HepG2 (cell line): ENCODE data around the gene JMJD4. TPM values are rescaled to one million over a fixed set of nuclear protein-coding genes. Genes with fewer than 3 reads are reported as not detected.

ENCODE experiments used
- ATAC-seq: fragments of 200-7000 bp; cut with Tn5 transposase; 3 replicates; pipeline ENCODE4 v1.9.1; 2020; ENCODE audit warnings: mild to moderate bottlenecking, moderate library complexity
- BruUV-seq: library from RNA; stranded (reverse); fragments of 400-500 nt; replicated peaks from 2 replicates; lab custom pipeline; 2021; lab: Mats Ljungman, UMichigan
- CTCF ChIA-PET: fragments of 300-600 bp; formaldehyde crosslinking; extraction: SDS; loops from one replicate; lab custom pipeline; 2021; ENCODE audit warnings: low total read pairs, inconsistent platforms, low intra/inter-chr PET ratio; lab: Yijun Ruan, JAX
- POLR2A ChIA-PET: fragments of 350-600 bp; sonication (Branson Sonifier 250); formaldehyde crosslinking; loops from one replicate; lab custom pipeline; 2020; ENCODE audit warnings: antibody characterized with exemption, inconsistent platforms; lab: Yijun Ruan, JAX
- DNase-seq: peaks from one replicate; pipeline ENCODE4 v3.0.0-alpha.2; 2015; ENCODE audit warnings: low spot score
- FAIRE-seq: peaks from 3 replicates; lab custom pipeline; 2011; peaks lifted over from hg19 to GRCh38; lab: Jason Lieb, UNC
- H2AFZ ChIP-seq: one replicate; pipeline ENCODE4 v1.6.1; 2011; ENCODE audit warnings: low read length, inconsistent platforms
- H3K27ac ChIP-seq: fragments of 300-600 bp; 3 replicates; pipeline ENCODE4 v1.8.0; 2011; ENCODE audit warnings: mixed run types, mild to moderate bottlenecking, mixed read lengths, low read length, inconsistent platforms; ENCODE audit not compliant: insufficient read depth; ENCODE audit errors: extremely low read length
- H3K27me3 ChIP-seq, 2 experiments: fragments of 200-600 bp in 1 of 2; 2 replicates in 1 of 2; 3 replicates in 1 of 2; pipeline versions ENCODE4 v1.6.0 to v1.8.0; 2011; ENCODE audit warnings: low read length in 2 of 2, mild to moderate bottlenecking in 2 of 2, moderate library complexity in 2 of 2, inconsistent platforms in 1 of 2; ENCODE audit not compliant: insufficient read depth in 2 of 2, control insufficient read depth in 1 of 2
- H3K36me3 ChIP-seq, 2 experiments: fragments of 200-600 bp in 1 of 2; replicated peaks in 1 of 2; 2 replicates in 1 of 2; 3 replicates in 1 of 2; pipeline versions ENCODE4 v1.5.1 to v1.8.0; 2011; ENCODE audit warnings: low read length in 2 of 2, inconsistent platforms in 1 of 2; ENCODE audit not compliant: insufficient read depth in 2 of 2, control insufficient read depth in 1 of 2
- H3K4me1 ChIP-seq: 2 replicates; pipeline ENCODE4 v1.5.1; 2012; ENCODE audit warnings: low read length, inconsistent platforms; ENCODE audit not compliant: insufficient read depth
- H3K4me2 ChIP-seq: 2 replicates; pipeline ENCODE4 v1.6.0; 2011; ENCODE audit warnings: low read depth, low read length, inconsistent platforms
- H3K4me3 ChIP-seq, 3 experiments: fragments of 200-600 bp in 1 of 3; sonication (generic), shearing (Covaris generic) in 1 of 3; replicated peaks in 1 of 3; 2 replicates each; pipeline ENCODE4 v1.5.1; 2011 to 2016; ENCODE audit warnings: low read length in 3 of 3, inconsistent platforms in 2 of 3, low read depth in 2 of 3, mild to moderate bottlenecking in 2 of 3, control low read depth in 1 of 3, mixed read lengths in 1 of 3; ENCODE audit not compliant: insufficient read depth in 1 of 3
- H3K79me2 ChIP-seq: one replicate; pipeline ENCODE4 v1.6.1; 2011; ENCODE audit warnings: low read length, inconsistent platforms; ENCODE audit not compliant: insufficient read depth
- H3K9ac ChIP-seq: 2 replicates; pipeline ENCODE4 v1.6.0; 2011; ENCODE audit warnings: mild to moderate bottlenecking, low read depth, low read length, inconsistent platforms; ENCODE audit not compliant: insufficient read depth
- H3K9me3 ChIP-seq: 2 replicates; pipeline ENCODE4 v1.5.1; 2012; ENCODE audit warnings: mild to moderate bottlenecking, low read length
- H4K20me1 ChIP-seq: 2 replicates; pipeline ENCODE4 v1.6.0; 2011; ENCODE audit warnings: inconsistent platforms, mild to moderate bottlenecking, low read length, moderate library complexity; ENCODE audit not compliant: insufficient read depth
- ADNP ChIP-seq: sonication (generic); formaldehyde crosslinking; IDR thresholded peaks from 2 replicates; pipeline ENCODE4 v1.4.0; 2020; ENCODE audit warnings: missing genetic modification reagents
- CCAR2 ChIP-seq: fragments of 200-400 bp; formaldehyde crosslinking; optimal IDR thresholded peaks from 2 replicates; pipeline ENCODE3; 2018; ENCODE audit warnings: low read depth, mild to moderate bottlenecking, low read length, moderate library complexity
- KDM6A ChIP-seq: IDR thresholded peaks from 2 replicates; pipeline ENCODE4 v1.6.1; 2016; ENCODE audit warnings: low read depth
- NR3C1 ChIP-seq: sonication (generic); formaldehyde crosslinking; IDR thresholded peaks from 2 replicates; pipeline ENCODE4 v1.4.0; 2020; ENCODE audit warnings: missing genetic modification reagents
- SPEN ChIP-seq: sonication (generic); formaldehyde crosslinking; IDR thresholded peaks from 2 replicates; pipeline ENCODE4 v1.5.1; 2020; ENCODE audit warnings: low read depth, mild to moderate bottlenecking, missing genetic modification reagents
- ZNF382 ChIP-seq: sonication (generic); formaldehyde crosslinking; IDR thresholded peaks from 2 replicates; pipeline ENCODE4 v1.5.0; 2020; ENCODE audit warnings: missing genetic modification reagents, mild to moderate bottlenecking, borderline replicate concordance
- ZNF644 ChIP-seq: IDR thresholded peaks from 2 replicates; pipeline ENCODE4 v1.6.1; 2016; ENCODE audit warnings: low read depth
- WGBS: methylation state at CpG from one replicate; pipeline ENCODE4 v1.1.6; 2017; ENCODE audit warnings: low lambda C conversion rate; 5-methylcytosine and 5-hydroxymethylcytosine counted together
- in situ Hi-C: cut with HindIII; loops from 2 replicates; pipeline ENCODE4 v1.10.0; 2017; ENCODE audit warnings: low pct_unique_long_range_greater_than_20kb; ENCODE audit not compliant: extremely low pct_ligation_motif_present
- intact Hi-C: fragments of 100-400 bp; cut with micrococcal nuclease; formaldehyde crosslinking; loops from one replicate; pipeline ENCODE4 v1.10.0; 2022; ENCODE audit not compliant: unreplicated experiment
- polyA plus RNA-seq, 8 experiments: library from polyadenylated mRNA; depleted of rRNA in 3 of 8; stranded (reverse) in 7 of 8; unstranded in 1 of 8; fragments of >200 nt; fragmentation: Illumina TruSeq in 4 of 8; extraction: Trizol in 4 of 8; gene quantifications; 2 replicates each; pipeline versions ENCODE4 v1.2.1 to v1.2.3, GENCODE V29; 2011 to 2016; ENCODE audit warnings: low read depth in 4 of 8, missing spikeins in 1 of 8, mixed read lengths in 1 of 8; ENCODE audit not compliant: insufficient read depth in 1 of 8
- total RNA-seq, 5 experiments: library from RNA; depleted of rRNA; stranded (reverse); fragments of >200 nt; fragmentation: Illumina TruSeq; extraction: Trizol; gene quantifications; 2 replicates each; pipeline ENCODE4 v1.2.3, GENCODE V29; 2016; ENCODE audit warnings: low read depth in 1 of 5
- TF ChIP-seq, protein P1 (sequence below): fragments of 450-650 bp; IDR thresholded peaks from 2 replicates; pipeline ENCODE4 v1.6.1; 2016
- TF ChIP-seq, protein P2 (sequence below): sonication (generic); formaldehyde crosslinking; IDR thresholded peaks from 2 replicates; pipeline ENCODE4 v1.8.0; 2022; ENCODE audit warnings: missing genetic modification reagents, mild to moderate bottlenecking, inconsistent platforms, borderline replicate concordance
- TF ChIP-seq, protein P3 (sequence below): sonication (generic); formaldehyde crosslinking; IDR thresholded peaks from 2 replicates; pipeline ENCODE4 v1.5.1; 2020; ENCODE audit warnings: missing genetic modification reagents, mild to moderate bottlenecking, borderline replicate concordance
- TF ChIP-seq, protein P4 (sequence below): sonication (generic); formaldehyde crosslinking; IDR thresholded peaks from 2 replicates; pipeline ENCODE4 v1.4.0; 2020; ENCODE audit warnings: missing genetic modification reagents
- TF ChIP-seq, protein P5 (sequence below): sonication (generic); formaldehyde crosslinking; IDR thresholded peaks from 2 replicates; pipeline ENCODE4 v1.8.0; 2022; ENCODE audit warnings: missing genetic modification reagents, low read depth, mild to moderate bottlenecking, borderline replicate concordance

JMJD4 gene
- total and polyA plus RNA-seq, 2 of the 13 experiments (the other 11 are each of a cell fraction or from before 2014, with no cell fraction given), result 10.2 to 29.0 TPM

DNA sequence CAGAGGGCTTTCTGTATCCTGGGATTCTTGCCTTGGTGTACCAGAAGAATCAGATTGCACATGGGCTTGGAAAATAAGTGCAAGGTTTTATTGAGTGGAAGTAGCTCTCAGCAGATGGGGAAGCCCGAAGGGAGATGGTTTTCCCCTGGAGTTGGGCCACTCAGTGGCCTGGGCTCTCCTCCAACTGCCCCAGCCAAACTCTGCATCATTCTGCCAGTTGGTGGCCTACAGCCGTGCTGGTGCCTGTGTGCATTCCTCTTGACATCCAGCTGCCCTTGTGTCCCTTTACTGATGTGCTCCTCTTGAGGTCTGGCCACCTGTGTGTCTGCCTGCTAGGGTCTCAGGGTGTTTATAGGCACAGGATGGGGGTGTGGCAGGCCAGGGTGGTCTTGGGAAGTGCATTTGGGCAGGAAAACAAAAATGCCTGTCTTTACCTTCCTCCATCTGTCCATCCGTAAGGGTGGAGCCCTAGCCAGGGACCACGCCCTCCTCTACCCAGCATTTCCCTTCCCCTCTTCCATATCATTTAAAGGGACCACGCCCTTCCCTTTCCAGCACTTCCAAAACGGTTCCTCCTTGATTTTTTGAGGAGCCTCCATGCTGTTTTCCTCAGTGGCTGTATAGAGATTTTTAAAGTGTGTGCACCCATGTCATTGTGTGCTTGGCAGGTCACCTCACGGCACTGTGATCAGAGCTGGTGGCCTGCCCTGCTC is 19.1 kb upstream of the JMJD4 start:
- FAIRE-seq (no peak), DNase-seq (no peak), ATAC-seq (no peak)
- Histone ChIP-seq H3K9me3 (no peaks in the 10 kb centered on the region), H3K9ac (no peak overlapping the region), H3K79me2 (no peaks in the 10 kb centered on the region), H3K27ac (no peak overlapping the region), H3K27me3 (no peaks in the 10 kb centered on the region), H2AFZ (no peak overlapping the region), H3K4me1 (no peaks in the 10 kb centered on the region), H3K4me3 (no peak overlapping the region), H3K4me2 (no peak overlapping the region), H4K20me1 (no peaks in the 10 kb centered on the region), H3K36me3 (peaks cover 18 to 55% of the 10 kb centered on the region in 2 experiments; a peak in 4 of 5 replicates)
- intact Hi-C loops (no loop called here), in situ Hi-C loops (no loop called here)
- ChIA-PET CTCF (no interaction called here), POLR2A (no interaction called here)
- WGBS, result 90% methylated on average over 7 of the region's 7 CpGs
- BruUV-seq, result no TSS peak
- TF ChIP-seq CCAR2 (no peak), ZNF644 (CRISPR knock-in tag) (no peak), NR3C1 (CRISPR knock-in tag) (no peak), ZNF382 (CRISPR knock-in tag) (no peak), ADNP (CRISPR knock-in tag) (no peak), SPEN (CRISPR knock-in tag) (no peak), KDM6A (CRISPR knock-in tag) (no peak)
- TF ChIP-seq, protein P1, sequence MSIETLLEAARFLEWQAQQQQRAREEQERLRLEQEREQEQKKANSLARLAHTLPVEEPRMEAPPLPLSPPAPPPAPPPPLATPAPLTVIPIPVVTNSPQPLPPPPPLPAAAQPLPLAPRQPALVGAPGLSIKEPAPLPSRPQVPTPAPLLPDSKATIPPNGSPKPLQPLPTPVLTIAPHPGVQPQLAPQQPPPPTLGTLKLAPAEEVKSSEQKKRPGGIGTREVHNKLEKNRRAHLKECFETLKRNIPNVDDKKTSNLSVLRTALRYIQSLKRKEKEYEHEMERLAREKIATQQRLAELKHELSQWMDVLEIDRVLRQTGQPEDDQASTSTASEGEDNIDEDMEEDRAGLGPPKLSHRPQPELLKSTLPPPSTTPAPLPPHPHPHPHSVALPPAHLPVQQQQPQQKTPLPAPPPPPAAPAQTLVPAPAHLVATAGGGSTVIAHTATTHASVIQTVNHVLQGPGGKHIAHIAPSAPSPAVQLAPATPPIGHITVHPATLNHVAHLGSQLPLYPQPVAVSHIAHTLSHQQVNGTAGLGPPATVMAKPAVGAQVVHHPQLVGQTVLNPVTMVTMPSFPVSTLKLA, result no peak
- TF ChIP-seq, protein P2, sequence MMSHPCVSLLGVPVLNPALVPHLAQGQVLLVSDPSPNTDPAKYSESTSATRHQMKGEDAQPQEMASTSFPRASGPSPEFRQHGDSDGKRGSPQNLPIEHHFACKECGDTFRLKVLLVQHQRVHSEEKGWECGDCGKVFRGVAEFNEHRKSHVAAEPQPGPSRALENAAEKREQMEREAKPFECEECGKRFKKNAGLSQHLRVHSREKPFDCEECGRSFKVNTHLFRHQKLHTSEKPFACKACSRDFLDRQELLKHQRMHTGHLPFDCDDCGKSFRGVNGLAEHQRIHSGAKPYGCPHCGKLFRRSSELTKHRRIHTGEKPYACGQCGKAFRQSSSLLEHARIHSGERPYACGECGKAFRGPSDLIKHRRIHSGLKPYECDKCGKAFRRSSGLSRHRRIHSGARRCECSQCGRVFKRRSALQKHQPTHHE (CRISPR knock-in tag), result no peak
- TF ChIP-seq, protein P3, sequence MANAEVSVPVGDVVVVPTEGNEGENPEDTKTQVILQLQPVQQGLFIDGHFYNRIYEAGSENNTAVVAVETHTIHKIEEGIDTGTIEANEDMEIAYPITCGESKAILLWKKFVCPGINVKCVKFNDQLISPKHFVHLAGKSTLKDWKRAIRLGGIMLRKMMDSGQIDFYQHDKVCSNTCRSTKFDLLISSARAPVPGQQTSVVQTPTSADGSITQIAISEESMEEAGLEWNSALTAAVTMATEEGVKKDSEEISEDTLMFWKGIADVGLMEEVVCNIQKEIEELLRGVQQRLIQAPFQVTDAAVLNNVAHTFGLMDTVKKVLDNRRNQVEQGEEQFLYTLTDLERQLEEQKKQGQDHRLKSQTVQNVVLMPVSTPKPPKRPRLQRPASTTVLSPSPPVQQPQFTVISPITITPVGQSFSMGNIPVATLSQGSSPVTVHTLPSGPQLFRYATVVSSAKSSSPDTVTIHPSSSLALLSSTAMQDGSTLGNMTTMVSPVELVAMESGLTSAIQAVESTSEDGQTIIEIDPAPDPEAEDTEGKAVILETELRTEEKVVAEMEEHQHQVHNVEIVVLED, result no peak
- TF ChIP-seq, protein P4, sequence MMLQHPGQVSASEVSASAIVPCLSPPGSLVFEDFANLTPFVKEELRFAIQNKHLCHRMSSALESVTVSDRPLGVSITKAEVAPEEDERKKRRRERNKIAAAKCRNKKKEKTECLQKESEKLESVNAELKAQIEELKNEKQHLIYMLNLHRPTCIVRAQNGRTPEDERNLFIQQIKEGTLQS (CRISPR knock-in tag), result no peak
- TF ChIP-seq, protein P5, sequence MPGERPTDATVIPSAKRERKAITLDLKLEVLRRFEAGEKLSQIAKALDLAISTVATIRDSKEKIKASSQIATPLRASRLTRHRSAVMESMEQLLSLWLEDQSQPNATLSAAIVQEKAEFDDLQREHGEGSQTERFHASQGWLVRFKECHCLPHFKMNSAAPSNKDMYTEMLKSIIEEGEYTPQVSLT (CRISPR knock-in tag), result no peak
